ENCODE results near the gene SMURF1. TPM values are rescaled to one million over a fixed set of nuclear protein-coding genes. Genes with fewer than 3 reads are reported as not detected.

SMURF1 gene
- total RNA-seq, 3 donors from 2014 or later (not counting 1 experiment from before 2014, with no cell fraction given): 33.3 to 34.7 (median 34.2) TPM

- no peaks in the 10 kb centered on the region for H3K36me3 ChIP-seq (ENCODE audit: control insufficient read depth, insufficient read depth, low read length)
- H3K27ac ChIP-seq (ENCODE audit: low read length): no peak overlapping the region
- intact Hi-C loops (cut with micrococcal nuclease): no loop called here
- no peaks in the 10 kb centered on the region for H3K4me1 ChIP-seq (ENCODE audit: control insufficient read depth, insufficient read depth, low read length)
- H3K4me3 ChIP-seq (ENCODE audit: low read length): no peak overlapping the region
- no peaks in the 10 kb centered on the region for H3K27me3 Mint-ChIP-seq (ENCODE audit: low read depth in 2 of 2)
- no peak for TF ChIP-seq CTCF (IDR thresholded peaks at IDR 0.05)
- H3K4me1 Mint-ChIP-seq: peaks cover 42 to 44% of the 10 kb centered on the region in 2 donors
- no peaks in the 10 kb centered on the region for H3K9me3 Mint-ChIP-seq
- no peaks in the 10 kb centered on the region for H3K9me3 ChIP-seq (ENCODE audit: control insufficient read depth, insufficient read depth, low read length)
- DNase-seq (no peak), ATAC-seq (no peak)
- no peak overlapping the region for H3K27ac Mint-ChIP-seq
- WGBS (ENCODE audit: insufficient coverage): 100% methylated on average over 2 of the region's 2 CpGs
- H3K4me3 Mint-ChIP-seq: no peak overlapping the region
- H3K27me3 ChIP-seq (ENCODE audit: control insufficient read depth, insufficient read depth, low read length): no peaks in the 10 kb centered on the region
- no peaks in the 10 kb centered on the region for H3K36me3 Mint-ChIP-seq
These were observed 57.0 kb downstream of the SMURF1 start for GRCh38 chr7:99086944-99087343.

GRCh38 chr7:99086532-99086931 is 57.4 kb downstream of the SMURF1 start:
- no peaks in the 10 kb centered on the region for H3K36me3 Mint-ChIP-seq
- no peaks in the 10 kb centered on the region for H3K27me3 Mint-ChIP-seq (ENCODE audit: low read depth in 2 of 2)
- Histone ChIP-seq H3K36me3 (ENCODE audit: control insufficient read depth, insufficient read depth, low read length) (no peaks in the 10 kb centered on the region), H3K27ac (ENCODE audit: low read length) (no peak overlapping the region), H3K4me3 (ENCODE audit: low read length) (no peak overlapping the region), H3K9me3 (ENCODE audit: control insufficient read depth, insufficient read depth, low read length) (no peaks in the 10 kb centered on the region), H3K27me3 (ENCODE audit: control insufficient read depth, insufficient read depth, low read length) (no peaks in the 10 kb centered on the region), H3K4me1 (ENCODE audit: control insufficient read depth, insufficient read depth, low read length) (no peaks in the 10 kb centered on the region)
- 100% methylated on average over 3 of the region's 5 CpGs for WGBS (ENCODE audit: insufficient coverage)
- ATAC-seq (no peak), DNase-seq (no peak)
- H3K9me3 Mint-ChIP-seq: no peaks in the 10 kb centered on the region
- intact Hi-C loops (cut with micrococcal nuclease): no loop called here
- H3K4me3 Mint-ChIP-seq: no peak overlapping the region
- no peak overlapping the region for H3K27ac Mint-ChIP-seq
- no peak for TF ChIP-seq CTCF (IDR thresholded peaks at IDR 0.05)
- H3K4me1 Mint-ChIP-seq: peaks cover 39 to 43% of the 10 kb centered on the region in 2 donors

- Histone ChIP-seq H3K36me3 (ENCODE audit: control insufficient read depth, insufficient read depth, low read length) (no peaks in the 10 kb centered on the region), H3K27me3 (ENCODE audit: control insufficient read depth, insufficient read depth, low read length) (no peaks in the 10 kb centered on the region), H3K27ac (ENCODE audit: low read length) (no peak overlapping the region), H3K4me1 (ENCODE audit: control insufficient read depth, insufficient read depth, low read length) (peaks cover 4% of the 10 kb centered on the region), H3K9me3 (ENCODE audit: control insufficient read depth, insufficient read depth, low read length) (no peaks in the 10 kb centered on the region), H3K4me3 (ENCODE audit: low read length) (no peak overlapping the region)
- peaks cover 50 to 55% of the 10 kb centered on the region in 2 donors for H3K4me1 Mint-ChIP-seq
- ATAC-seq (no peak), DNase-seq (no peak)
- H3K27me3 Mint-ChIP-seq (ENCODE audit: low read depth in 2 of 2): no peaks in the 10 kb centered on the region
- intact Hi-C loops (cut with micrococcal nuclease): no loop called here
- H3K36me3 Mint-ChIP-seq: no peaks in the 10 kb centered on the region
- no peaks in the 10 kb centered on the region for H3K9me3 Mint-ChIP-seq
- 97% methylated on average over 3 of the region's 3 CpGs for WGBS (ENCODE audit: insufficient coverage)
- no peak overlapping the region for H3K4me3 Mint-ChIP-seq
- TF ChIP-seq CTCF (IDR thresholded peaks at IDR 0.05): no peak
- peak overlapping the region in 1 of 2 donors; percentile 8 for H3K27ac Mint-ChIP-seq
These were observed 60.2 kb downstream of the SMURF1 start for GRCh38 chr7:99083733-99084132.

- Mint-ChIP-seq H3K4me3 (no peak overlapping the region), H3K36me3 (no peaks in the 10 kb centered on the region), H3K27ac (no peak overlapping the region), H3K9me3 (no peaks in the 10 kb centered on the region), H3K4me1 (peaks cover 46 to 55% of the 10 kb centered on the region in 2 donors), H3K27me3 (ENCODE audit: low read depth in 2 of 2) (no peaks in the 10 kb centered on the region)
- Histone ChIP-seq H3K27ac (ENCODE audit: low read length) (no peak overlapping the region), H3K4me3 (ENCODE audit: low read length) (no peak overlapping the region), H3K9me3 (ENCODE audit: control insufficient read depth, insufficient read depth, low read length) (no peaks in the 10 kb centered on the region), H3K36me3 (ENCODE audit: control insufficient read depth, insufficient read depth, low read length) (no peaks in the 10 kb centered on the region), H3K27me3 (ENCODE audit: control insufficient read depth, insufficient read depth, low read length) (no peaks in the 10 kb centered on the region), H3K4me1 (ENCODE audit: control insufficient read depth, insufficient read depth, low read length) (peaks cover 4% of the 10 kb centered on the region)
- ATAC-seq: no peak
- DNase-seq: no peak
- TF ChIP-seq CTCF (IDR thresholded peaks at IDR 0.05): no peak
- no CpG with 5 or more reads among the region's 2 CpGs for WGBS (ENCODE audit: insufficient coverage)
- intact Hi-C loops (cut with micrococcal nuclease): no loop called here
These were observed 60.7 kb downstream of the SMURF1 start for GRCh38 chr7:99083068-99083651.
